ENCODE results near the gene POLE4.

Gene POLE4

GRCh38 chr2:74927621-74928020, 30.8 kb upstream of the POLE4 start:
- H3K4me3 ChIP-seq (replicated peaks in 1 of 2; ENCODE audit: low read depth in 2 of 2, low read length in 2 of 2): no peak overlapping the region
- no peak for TF ChIP-seq CTCF (IDR thresholded peaks at IDR 0.05; ENCODE audit: low read depth, low read length)
- DNase-seq (ENCODE audit: low read depth in 2 of 2): no peak

DNA sequence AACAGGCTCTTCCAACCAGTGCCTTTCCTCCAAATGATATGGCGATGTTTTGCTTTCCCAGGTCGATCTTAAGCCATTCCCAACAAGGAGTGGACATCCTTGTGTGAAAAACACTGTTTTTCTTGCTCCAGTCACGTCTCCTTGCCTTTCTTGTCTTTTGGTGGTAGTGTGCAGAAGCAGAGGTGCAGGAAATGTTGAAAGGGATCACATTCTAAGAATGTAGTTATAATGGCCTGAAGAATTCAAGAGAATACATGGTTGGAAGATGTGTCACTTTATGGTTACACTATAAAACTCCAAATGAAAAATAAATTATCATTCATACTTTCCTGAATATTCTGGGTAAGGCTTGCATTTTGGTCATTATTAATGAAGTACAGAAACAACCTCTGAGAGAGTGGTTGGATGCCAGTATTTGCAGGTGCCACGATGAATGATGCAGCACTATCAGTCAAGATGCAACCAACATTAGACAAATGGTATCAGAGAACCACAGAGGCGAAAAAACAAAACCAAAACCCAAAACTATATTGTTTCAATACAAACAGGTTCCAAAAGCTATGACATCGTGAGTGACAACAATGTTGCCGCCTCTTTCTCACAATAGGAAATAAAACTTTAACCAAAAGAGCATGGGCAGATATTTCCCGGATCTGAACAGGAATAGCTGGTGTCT, 27.5 kb upstream of the POLE4 start:
- TF ChIP-seq CTCF (IDR thresholded peaks at IDR 0.05; ENCODE audit: low read depth, low read length): no peak
- H3K4me3 ChIP-seq (replicated peaks in 1 of 2; ENCODE audit: low read depth in 2 of 2, low read length in 2 of 2): no peak overlapping the region
- DNase-seq (ENCODE audit: low read depth in 2 of 2): no peak

GRCh38 chr2:74931940-74932339, 26.5 kb upstream of the POLE4 start:
- no peak for DNase-seq (ENCODE audit: low read depth in 2 of 2)
- H3K4me3 ChIP-seq (replicated peaks in 1 of 2; ENCODE audit: low read depth in 2 of 2, low read length in 2 of 2): no peak overlapping the region
- no peak for TF ChIP-seq CTCF (IDR thresholded peaks at IDR 0.05; ENCODE audit: low read depth, low read length)

- no peak overlapping the region for H3K4me3 ChIP-seq (replicated peaks in 1 of 2; ENCODE audit: low read depth in 2 of 2, low read length in 2 of 2)
- TF ChIP-seq CTCF (IDR thresholded peaks at IDR 0.05; ENCODE audit: low read depth, low read length): no peak
- no peak for DNase-seq (ENCODE audit: low read depth in 2 of 2)
Measured at GRCh38 chr2:74935975-74936391, 22.5 kb upstream of the POLE4 start.

DNA sequence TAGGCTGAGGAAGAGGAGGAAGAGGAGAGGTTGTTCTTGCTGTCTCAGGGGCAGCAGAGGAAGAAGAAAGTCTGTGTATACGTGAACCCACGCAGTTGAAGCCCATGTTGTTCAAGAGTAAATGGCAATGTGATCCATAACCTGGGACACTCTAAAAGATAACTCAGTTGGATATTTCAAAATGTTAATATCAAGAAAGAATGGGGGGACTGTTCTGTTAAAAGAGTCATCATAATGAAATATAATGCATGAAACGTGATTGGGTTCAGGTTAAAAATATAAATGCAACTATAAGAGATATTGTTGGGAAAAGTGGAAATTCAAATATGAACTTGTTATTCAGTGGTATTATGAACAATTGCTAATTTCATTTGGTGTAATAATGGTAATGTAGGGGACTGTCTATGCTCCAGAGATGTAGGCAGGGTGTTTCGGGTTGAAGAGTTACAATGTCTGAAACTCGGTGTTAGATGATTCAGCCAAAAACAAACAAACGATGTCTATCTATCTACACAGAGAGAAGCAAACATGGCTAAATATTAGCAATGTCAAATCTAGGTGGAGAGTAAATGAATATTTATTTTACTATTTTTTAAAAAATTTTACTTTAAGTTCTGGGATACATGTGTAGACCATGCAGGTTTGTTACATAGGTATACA, 21.1 kb upstream of the POLE4 start:
- no peak overlapping the region for H3K4me3 ChIP-seq (replicated peaks in 1 of 2; ENCODE audit: low read depth in 2 of 2, low read length in 2 of 2)
- no peak for TF ChIP-seq CTCF (IDR thresholded peaks at IDR 0.05; ENCODE audit: low read depth, low read length)
- DNase-seq (ENCODE audit: low read depth in 2 of 2): no peak

DNA sequence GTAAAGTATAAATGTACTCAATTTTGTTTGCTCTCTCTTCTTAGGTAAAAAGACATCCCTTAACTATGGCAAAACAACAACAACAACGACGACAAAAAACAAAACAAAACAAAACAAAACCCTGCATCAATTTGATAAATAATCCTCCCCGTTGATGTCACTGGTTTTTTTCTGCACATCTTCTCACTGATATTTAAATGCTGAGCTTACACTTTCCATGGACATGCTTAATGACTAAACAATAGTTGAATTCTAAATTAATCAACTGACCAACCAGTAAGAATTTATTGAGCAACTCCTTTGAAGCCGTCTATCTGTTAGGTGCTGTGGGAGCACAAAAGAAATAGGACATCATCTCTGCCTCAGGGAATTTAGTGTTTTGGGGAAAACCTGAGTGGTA, 20.2 kb upstream of the POLE4 start:
- no peak for TF ChIP-seq CTCF (IDR thresholded peaks at IDR 0.05; ENCODE audit: low read depth, low read length)
- H3K4me3 ChIP-seq (replicated peaks in 1 of 2; ENCODE audit: low read depth in 2 of 2, low read length in 2 of 2): no peak overlapping the region
- DNase-seq (ENCODE audit: low read depth in 2 of 2): no peak

Measured in cardiac fibroblast (primary cell).